ENCODE measurements around the gene DDRGK1. TPM values are rescaled to one million over a fixed set of nuclear protein-coding genes. Genes with fewer than 3 reads are reported as not detected.

Gene DDRGK1
- total and polyA plus RNA-seq, 7 experiments from 2014 or later: 39.4 to 60.3 (median 46.6) TPM

GRCh38 chr20:3162080-3162611 is 42.3 kb downstream of the DDRGK1 start:
- DNase-seq (no peak), ATAC-seq (no peak)
- no peak overlapping the region for H3K27ac ChIP-seq (ENCODE audit: low read depth, low read length)
- Mint-ChIP-seq H3K27ac (peak overlapping the region in 1 of 9 donors; percentile 53), H3K27me3 (peaks cover 0 to 7% (median 0%) of the 10 kb centered on the region in 5 donors), H3K4me3 (peak overlapping the region in 2 of 10 donors; percentile 17 to 83), H3K36me3 (peaks cover 0 to 5% (median 2%) of the 10 kb centered on the region in 5 donors), H3K4me1 (peaks cover 18 to 33% (median 23%) of the 10 kb centered on the region in 7 donors), H3K9me3 (no peaks in the 10 kb centered on the region)
- intact Hi-C loops (cut with micrococcal nuclease): no loop called here
- POLR2A ChIA-PET: interaction anchor here (0.9 to 7.4 kb wide), 2 partner anchors 8 to 39 kb away, joined by 4 to 72 read pairs; partner anchors contain the start of gene LZTS3
- CTCF ChIA-PET: no interaction called here
- H3K4me1 ChIP-seq (ENCODE audit: control insufficient read depth in 2 of 2, insufficient read depth in 2 of 2, low read length in 2 of 2): peaks cover 9 to 21% of the 10 kb centered on the region in 2 donors
- H3K36me3 ChIP-seq (ENCODE audit: control insufficient read depth in 2 of 3, insufficient read depth in 3 of 3, low read length in 3 of 3): peaks cover 0 to 6% (median 0%) of the 10 kb centered on the region in 3 experiments
- H3K9me3 ChIP-seq (ENCODE audit: control insufficient read depth in 2 of 3, low read length in 3 of 3): no peaks in the 10 kb centered on the region
- no peaks in the 10 kb centered on the region for H3K27me3 ChIP-seq (ENCODE audit: control insufficient read depth in 2 of 2, insufficient read depth in 2 of 2, low read length in 2 of 2)
- no peak overlapping the region for H3K4me3 ChIP-seq (ENCODE audit: low read length)

GRCh38 chr20:3161316-3162079 is 43.0 kb downstream of the DDRGK1 start:
- H3K27ac ChIP-seq (ENCODE audit: low read depth, low read length): no peak overlapping the region
- H3K9me3 ChIP-seq (ENCODE audit: control insufficient read depth in 2 of 3, low read length in 3 of 3): no peaks in the 10 kb centered on the region
- H3K36me3 ChIP-seq (ENCODE audit: control insufficient read depth in 2 of 3, insufficient read depth in 3 of 3, low read length in 3 of 3): peaks cover 0 to 6% (median 0%) of the 10 kb centered on the region in 3 experiments
- intact Hi-C loops (cut with micrococcal nuclease): no loop called here
- no peak overlapping the region for H3K4me3 ChIP-seq (ENCODE audit: low read length)
- no peaks in the 10 kb centered on the region for H3K27me3 ChIP-seq (ENCODE audit: control insufficient read depth in 2 of 2, insufficient read depth in 2 of 2, low read length in 2 of 2)
- ATAC-seq (no peak), DNase-seq (no peak)
- Mint-ChIP-seq H3K9me3 (no peaks in the 10 kb centered on the region), H3K36me3 (peaks cover 0 to 5% (median 2%) of the 10 kb centered on the region in 5 donors), H3K27me3 (peaks cover 0 to 7% (median 0%) of the 10 kb centered on the region in 5 donors), H3K4me3 (peak overlapping the region in 9 of 10 donors; percentile 17 to 83 (median 47)), H3K4me1 (peaks cover 25 to 40% (median 29%) of the 10 kb centered on the region in 7 donors), H3K27ac (peak overlapping the region in 6 of 9 donors; percentile 21 to 71 (median 48))
- ChIA-PET POLR2A (interaction anchor here (0.5 to 7.4 kb wide), 4 partner anchors 9 to 68 kb away, joined by 4 to 72 read pairs (median 16); partner anchors contain the start of gene LZTS3), CTCF (interaction anchor here (0.7 kb wide), 1 partner anchor 682 kb away, joined by 3 read pairs; no protein-coding TSS in a partner anchor)
- H3K4me1 ChIP-seq (ENCODE audit: control insufficient read depth in 2 of 2, insufficient read depth in 2 of 2, low read length in 2 of 2): peaks cover 15 to 27% of the 10 kb centered on the region in 2 donors

GRCh38 chr20:3160418-3160817 is 44.1 kb downstream of the DDRGK1 start:
- Mint-ChIP-seq H3K4me1 (peaks cover 32 to 51% (median 38%) of the 10 kb centered on the region in 7 donors), H3K9me3 (no peaks in the 10 kb centered on the region), H3K36me3 (peaks cover 0 to 5% (median 2%) of the 10 kb centered on the region in 5 donors), H3K27me3 (peaks cover 0 to 4% (median 0%) of the 10 kb centered on the region in 5 donors), H3K4me3 (peak overlapping the region in 7 of 10 donors; percentile 21 to 99 (median 41)), H3K27ac (peak overlapping the region in 2 of 9 donors; percentile 8 to 21)
- ChIA-PET POLR2A (interaction anchor here (0.6 to 7.4 kb wide), 13 partner anchors 10 to 88 kb away, joined by 3 to 72 read pairs (median 5); partner anchors contain the start of genes ITPA and LZTS3), CTCF (interaction anchor here (0.6 to 1.8 kb wide), 5 partner anchors 9 to 65 kb away, joined by 3 to 8 read pairs (median 4); partner anchors contain the start of gene LZTS3)
- H3K9me3 ChIP-seq (ENCODE audit: control insufficient read depth in 2 of 3, low read length in 3 of 3): no peaks in the 10 kb centered on the region
- intact Hi-C loops (cut with micrococcal nuclease): no loop called here
- peaks cover 0 to 12% (median 0%) of the 10 kb centered on the region in 3 experiments for H3K36me3 ChIP-seq (ENCODE audit: control insufficient read depth in 2 of 3, insufficient read depth in 3 of 3, low read length in 3 of 3)
- H3K4me3 ChIP-seq (ENCODE audit: low read length): no peak overlapping the region
- DNase-seq: no peak
- H3K27me3 ChIP-seq (ENCODE audit: control insufficient read depth in 2 of 2, insufficient read depth in 2 of 2, low read length in 2 of 2): no peaks in the 10 kb centered on the region
- peak overlapping the region; percentile 92 for H3K27ac ChIP-seq (ENCODE audit: low read depth, low read length)
- no peak for ATAC-seq
- H3K4me1 ChIP-seq (ENCODE audit: control insufficient read depth in 2 of 2, insufficient read depth in 2 of 2, low read length in 2 of 2): peaks cover 18 to 35% of the 10 kb centered on the region in 2 donors

GRCh38 chr20:3158968-3159431 is 45.5 kb downstream of the DDRGK1 start:
- H3K27me3 ChIP-seq (ENCODE audit: control insufficient read depth in 2 of 2, insufficient read depth in 2 of 2, low read length in 2 of 2): no peaks in the 10 kb centered on the region
- no peaks in the 10 kb centered on the region for H3K9me3 Mint-ChIP-seq
- H3K4me1 Mint-ChIP-seq: peaks cover 34 to 62% (median 47%) of the 10 kb centered on the region in 7 donors
- H3K36me3 ChIP-seq (ENCODE audit: control insufficient read depth in 2 of 3, insufficient read depth in 3 of 3, low read length in 3 of 3): peaks cover 0 to 15% (median 0%) of the 10 kb centered on the region in 3 experiments
- CTCF ChIA-PET: interaction anchor here (0.6 to 1.8 kb wide), 4 partner anchors 14 to 87 kb away, joined by 3 to 8 read pairs (median 4); partner anchors contain the start of gene LZTS3
- ATAC-seq (peak; percentile 25), DNase-seq (peak in 1 of 9 donors; percentile 23)
- peaks cover 2 to 7% (median 4%) of the 10 kb centered on the region in 5 donors for H3K36me3 Mint-ChIP-seq
- peaks cover 0 to 4% (median 0%) of the 10 kb centered on the region in 5 donors for H3K27me3 Mint-ChIP-seq
- H3K27ac Mint-ChIP-seq: peak overlapping the region; percentile 94 to 99 (median 97)
- H3K4me3 Mint-ChIP-seq: peak overlapping the region; percentile 91 to 99 (median 96)
- peaks cover 18 to 35% of the 10 kb centered on the region in 2 donors for H3K4me1 ChIP-seq (ENCODE audit: control insufficient read depth in 2 of 2, insufficient read depth in 2 of 2, low read length in 2 of 2)
- H3K4me3 ChIP-seq (ENCODE audit: low read length): peak overlapping the region; percentile 99
- POLR2A ChIA-PET: interaction anchor here (0.5 to 7.4 kb wide), 15 partner anchors 11 to 157 kb away, joined by 3 to 72 read pairs (median 5); partner anchors contain the start of genes ITPA and LZTS3
- intact Hi-C loops (cut with micrococcal nuclease): loop anchor here (1.0 to 10.0 kb wide), 7 partner anchors 14 to 1057 kb away; partner anchors contain the start of genes DDRGK1 (in 1 of the 2), DNAAF9 (in 1 of the 2), LZTS3 (in 1 of the 2) and MRPS26 (in 1 of the 2)
- H3K27ac ChIP-seq (ENCODE audit: low read depth, low read length): peak overlapping the region; percentile 92
- H3K9me3 ChIP-seq (ENCODE audit: control insufficient read depth in 2 of 3, low read length in 3 of 3): no peaks in the 10 kb centered on the region

GRCh38 chr20:3157817-3158216 is 46.7 kb downstream of the DDRGK1 start:
- peaks cover 18 to 35% of the 10 kb centered on the region in 2 donors for H3K4me1 ChIP-seq (ENCODE audit: control insufficient read depth in 2 of 2, insufficient read depth in 2 of 2, low read length in 2 of 2)
- H3K9me3 ChIP-seq (ENCODE audit: control insufficient read depth in 2 of 3, low read length in 3 of 3): no peaks in the 10 kb centered on the region
- peak overlapping the region; percentile 27 for H3K4me3 ChIP-seq (ENCODE audit: low read length)
- Mint-ChIP-seq H3K4me3 (peak overlapping the region; percentile 69 to 99 (median 86)), H3K9me3 (no peaks in the 10 kb centered on the region), H3K27me3 (no peaks in the 10 kb centered on the region), H3K4me1 (peaks cover 41 to 74% (median 59%) of the 10 kb centered on the region in 7 donors), H3K36me3 (peaks cover 4 to 10% (median 9%) of the 10 kb centered on the region in 5 donors), H3K27ac (peak overlapping the region; percentile 81 to 99 (median 89))
- ChIA-PET POLR2A (interaction anchor here (0.6 to 7.4 kb wide), 17 partner anchors 10 to 100 kb away, joined by 3 to 72 read pairs (median 6); partner anchors contain the start of gene LZTS3), CTCF (interaction anchor here (0.6 to 2.9 kb wide), 7 partner anchors 10 to 44 kb away, joined by 3 to 11 read pairs (median 4); no protein-coding TSS in a partner anchor)
- intact Hi-C loops (cut with micrococcal nuclease): loop anchor here (1.0 to 10.0 kb wide), 11 partner anchors 15 to 1056 kb away; partner anchors contain the start of genes DDRGK1 (in 1 of the 2), DNAAF9 (in 1 of the 2), ITPA (in 1 of the 2) and LZTS3 (in 1 of the 2)
- H3K27ac ChIP-seq (ENCODE audit: low read depth, low read length): peak overlapping the region; percentile 50
- ATAC-seq (no peak), DNase-seq (no peak)
- H3K27me3 ChIP-seq (ENCODE audit: control insufficient read depth in 2 of 2, insufficient read depth in 2 of 2, low read length in 2 of 2): no peaks in the 10 kb centered on the region
- H3K36me3 ChIP-seq (ENCODE audit: control insufficient read depth in 2 of 3, insufficient read depth in 3 of 3, low read length in 3 of 3): peaks cover 0 to 15% (median 0%) of the 10 kb centered on the region in 3 experiments

All from naive thymus-derived CD4-positive, alpha-beta T cell (primary cell).